NCI-H187 (cell line): ENCODE data around the gene PHYHIPL.
"Not testable (repeated sequence)": the region's sequence is repeated elsewhere in the genome, so short reads cannot be mapped to it uniquely, and the experiment has no call there.

Source experiments
- DNase-seq, 2 experiments: peaks; one replicate each; lab custom pipeline; 2025; lab: John Stamatoyannopoulos, UW

PHYHIPL gene

GRCh38 chr10:59190332-59190731, 13.9 kb downstream of the PHYHIPL start:
- no peak for DNase-seq

GRCh38 chr10:59206204-59206720, 29.8 kb downstream of the PHYHIPL start:
- no peak for DNase-seq

GRCh38 chr10:59212301-59212798, 35.9 kb downstream of the PHYHIPL start:
- no peak for DNase-seq

- DNase-seq: no peak
Measured at GRCh38 chr10:59214160-59214559, 37.7 kb downstream of the PHYHIPL start.

- no peak for DNase-seq
Measured at GRCh38 chr10:59216178-59216869, 39.9 kb downstream of the PHYHIPL start.

GRCh38 chr10:59222788-59223187, 46.3 kb downstream of the PHYHIPL start:
- DNase-seq: no peak

- DNase-seq: not testable (repeated sequence)
Measured at GRCh38 chr10:59223597-59223996, 47.2 kb downstream of the PHYHIPL start.

GRCh38 chr10:59225211-59225610, 48.8 kb downstream of the PHYHIPL start:
- no peak for DNase-seq

GRCh38 chr10:59227136-59227673, 50.8 kb downstream of the PHYHIPL start:
- DNase-seq: no peak

- no peak for DNase-seq
Measured at GRCh38 chr10:59229441-59229840, 53.0 kb downstream of the PHYHIPL start.

- no peak for DNase-seq
Measured at GRCh38 chr10:59234194-59234593, 57.8 kb downstream of the PHYHIPL start.

- DNase-seq: no peak
Measured at GRCh38 chr10:59234816-59235429, 58.5 kb downstream of the PHYHIPL start.

GRCh38 chr10:59236064-59236697, 59.7 kb downstream of the PHYHIPL start:
- DNase-seq: no peak

GRCh38 chr10:59237775-59238174, 61.3 kb downstream of the PHYHIPL start:
- no peak for DNase-seq

- not testable (repeated sequence) for DNase-seq
Measured at GRCh38 chr10:59239108-59239507, 62.7 kb downstream of the PHYHIPL start.

- peak in 1 of 2 experiments; percentile 0 for DNase-seq
Measured at GRCh38 chr10:59240582-59241183, 64.2 kb downstream of the PHYHIPL start.

- no peak for DNase-seq
Measured at GRCh38 chr10:59242057-59242456, 65.6 kb downstream of the PHYHIPL start.

- DNase-seq: no peak
Measured at GRCh38 chr10:59242991-59243390, 66.5 kb downstream of the PHYHIPL start.

GRCh38 chr10:59243611-59244195, 67.3 kb downstream of the PHYHIPL start:
- DNase-seq: no peak

GRCh38 chr10:59244871-59245270, 68.4 kb downstream of the PHYHIPL start:
- DNase-seq: no peak

GRCh38 chr10:59245686-59246085, 69.2 kb downstream of the PHYHIPL start:
- no peak for DNase-seq

GRCh38 chr10:59252491-59252890, 76.0 kb downstream of the PHYHIPL start:
- DNase-seq: no peak
